NCI-H446 (cell line): Measurements from ENCODE around the gene CCL24.
A peak's percentile ranks its signal among the peaks of the same experiment; 100 is the strongest.
"Not testable (repeated sequence)": the region's sequence is repeated elsewhere in the genome, so short reads cannot be mapped to it uniquely, and the experiment has no call there.

Experiments used
- DNase-seq, 2 experiments: peaks; one replicate each; lab custom pipeline; 2025; lab: John Stamatoyannopoulos, UW

Gene CCL24

GRCh38 chr7:75819711-75820110 is 6.1 kb upstream of the CCL24 start:
- no peak for DNase-seq

- DNase-seq: no peak
Measured at GRCh38 chr7:75818472-75818871, 4.9 kb upstream of the CCL24 start.

- no peak for DNase-seq
Measured at GRCh38 chr7:75817116-75817515, 3.5 kb upstream of the CCL24 start.

- no peak for DNase-seq
Measured at GRCh38 chr7:75815418-75816064, 1.9 kb upstream of the CCL24 start.

GRCh38 chr7:75814407-75814947 is 871 bp upstream of the CCL24 start:
- DNase-seq: no peak

GRCh38 chr7:75813084-75813483 is 522 bp downstream of the CCL24 start:
- DNase-seq: no peak

- no peak for DNase-seq
Measured at GRCh38 chr7:75811894-75812678, 1.5 kb downstream of the CCL24 start.

- DNase-seq: no peak
Measured at GRCh38 chr7:75809396-75809795, 4.2 kb downstream of the CCL24 start.

- DNase-seq: peak; percentile 0 to 74
Measured at GRCh38 chr7:75808106-75808505, 5.5 kb downstream of the CCL24 start.

GRCh38 chr7:75807452-75807851 is 6.2 kb downstream of the CCL24 start:
- no peak for DNase-seq

- no peak for DNase-seq
Measured at GRCh38 chr7:75806560-75807307, 6.9 kb downstream of the CCL24 start.

- DNase-seq: no peak
Measured at GRCh38 chr7:75804705-75805104, 8.9 kb downstream of the CCL24 start.

GRCh38 chr7:75804004-75804403 is 9.6 kb downstream of the CCL24 start:
- DNase-seq: no peak

GRCh38 chr7:75802552-75802821 is 11.1 kb downstream of the CCL24 start:
- DNase-seq: no peak

GRCh38 chr7:75798770-75799169 is 14.8 kb downstream of the CCL24 start:
- no peak for DNase-seq

GRCh38 chr7:75796420-75796819 is 17.2 kb downstream of the CCL24 start:
- DNase-seq: no peak

- no peak for DNase-seq
Measured at GRCh38 chr7:75795831-75796285, 17.7 kb downstream of the CCL24 start.

GRCh38 chr7:75793676-75794075 is 19.9 kb downstream of the CCL24 start:
- DNase-seq: no peak

GRCh38 chr7:75792567-75792966 is 21.0 kb downstream of the CCL24 start:
- not testable (repeated sequence) for DNase-seq

GRCh38 chr7:75789361-75789924 is 24.2 kb downstream of the CCL24 start:
- no peak for DNase-seq

- DNase-seq: not testable (repeated sequence)
Measured at GRCh38 chr7:75788154-75788847, 25.3 kb downstream of the CCL24 start.

GRCh38 chr7:75783058-75783457 is 30.5 kb downstream of the CCL24 start:
- DNase-seq: not testable (repeated sequence)
